Nephron progenitor cell (in vitro differentiated cells): ENCODE results near the gene MAP3K21.

Experiments used
- DNase-seq: peaks from one replicate; pipeline ENCODE4 v3.0.0; 2021
- H3K27ac Mint-ChIP-seq: 2 replicates; pipeline ENCODE4 v1.8.0; 2021; ENCODE audit warnings: mild to moderate bottlenecking, moderate library complexity, mixed read lengths
- H3K27me3 Mint-ChIP-seq: 2 replicates; pipeline ENCODE4 v1.8.0; 2021; ENCODE audit warnings: mild to moderate bottlenecking, low read depth, mixed read lengths; ENCODE audit not compliant: poor library complexity
- H3K36me3 Mint-ChIP-seq: 2 replicates; pipeline ENCODE4 v1.8.0; 2021; ENCODE audit warnings: low read depth, mixed read lengths
- H3K4me1 Mint-ChIP-seq: 2 replicates; pipeline ENCODE4 v1.8.0; 2021; ENCODE audit warnings: mixed read lengths
- H3K4me3 Mint-ChIP-seq: 2 replicates; pipeline ENCODE4 v1.8.0; 2021; ENCODE audit warnings: mild to moderate bottlenecking, moderate library complexity, mixed read lengths
- H3K9me3 Mint-ChIP-seq: 2 replicates; pipeline ENCODE4 v1.8.0; 2021; ENCODE audit warnings: mild to moderate bottlenecking, moderate library complexity, mixed read lengths
- CTCF ChIP-seq: fragments of 200-600 bp; sonication (generic); IDR thresholded peaks from 2 replicates; pipeline ENCODE4 v1.5.0; 2021; ENCODE audit warnings: antibody characterized with exemption

The MAP3K21 gene

GRCh38 chr1:233327651-233328141 lies at the start of gene MAP3K21:
Gene MAP3K21, plus strand, starts transcription at chr1:233327724. Its CDS starts 305 bp downstream, at chr1:233328029.
- no peaks in the 10 kb centered on the region for H3K36me3 Mint-ChIP-seq
- H3K4me3 Mint-ChIP-seq: peak within 1 kb of the TSS; percentile 78
- no peak for TF ChIP-seq CTCF
- H3K27me3 Mint-ChIP-seq: peaks cover 58% of the 10 kb centered on the region
- no peak within 1 kb of the TSS for H3K27ac Mint-ChIP-seq
- no peak for DNase-seq
- peaks cover 10% of the 10 kb centered on the region for H3K4me1 Mint-ChIP-seq
- no peaks in the 10 kb centered on the region for H3K9me3 Mint-ChIP-seq

- Mint-ChIP-seq H3K27ac (no peak overlapping the region), H3K4me1 (no peaks in the 10 kb centered on the region), H3K4me3 (no peak overlapping the region), H3K27me3 (no peaks in the 10 kb centered on the region), H3K36me3 (no peaks in the 10 kb centered on the region), H3K9me3 (no peaks in the 10 kb centered on the region)
- TF ChIP-seq CTCF: no peak
- no peak for DNase-seq
Observed at GRCh38 chr1:233278631-233279030, 48.9 kb upstream of the MAP3K21 start.

GRCh38 chr1:233279971-233280370 lies 47.6 kb upstream of the MAP3K21 start:
- no peaks in the 10 kb centered on the region for H3K4me1 Mint-ChIP-seq
- H3K4me3 Mint-ChIP-seq: no peak overlapping the region
- no peaks in the 10 kb centered on the region for H3K27me3 Mint-ChIP-seq
- DNase-seq: no peak
- no peak for TF ChIP-seq CTCF
- no peaks in the 10 kb centered on the region for H3K9me3 Mint-ChIP-seq
- no peaks in the 10 kb centered on the region for H3K36me3 Mint-ChIP-seq
- H3K27ac Mint-ChIP-seq: no peak overlapping the region

GRCh38 chr1:233281711-233282581 lies 45.6 kb upstream of the MAP3K21 start:
- Mint-ChIP-seq H3K9me3 (no peaks in the 10 kb centered on the region), H3K27ac (peak overlapping the region; percentile 41), H3K4me3 (no peak overlapping the region), H3K36me3 (no peaks in the 10 kb centered on the region), H3K27me3 (no peaks in the 10 kb centered on the region), H3K4me1 (no peaks in the 10 kb centered on the region)
- DNase-seq: no peak
- TF ChIP-seq CTCF: no peak

GRCh38 chr1:233282582-233282886 lies 45.0 kb upstream of the MAP3K21 start:
- H3K36me3 Mint-ChIP-seq: peaks cover 2% of the 10 kb centered on the region

More at GRCh38 chr1:233282582-233282886, 45.0 kb upstream of the MAP3K21 start:
- Mint-ChIP-seq H3K27me3 (no peaks in the 10 kb centered on the region), H3K27ac (no peak overlapping the region), H3K4me3 (no peak overlapping the region), H3K4me1 (no peaks in the 10 kb centered on the region), H3K9me3 (no peaks in the 10 kb centered on the region)
- no peak for TF ChIP-seq CTCF
- no peak for DNase-seq
